Suppressor macrophage treated with lipopolysaccharide for 1 hour (primary cell): ENCODE results near the gene CNGA2.

Source experiments
- DNase-seq, 3 donors: peaks; one replicate each; pipeline ENCODE4 v3.0.0-alpha.2; 2020 to 2022

Gene CNGA2

GRCh38 chrX:151754047-151754429 is 19.5 kb downstream of the CNGA2 start:
- no peak for DNase-seq

- DNase-seq, result no peak
Observed at GRCh38 chrX:151754641-151755215, 20.2 kb downstream of the CNGA2 start.

- no peak for DNase-seq
Observed at GRCh38 chrX:151759041-151759708, 24.6 kb downstream of the CNGA2 start.

- DNase-seq, result no peak
Observed at GRCh38 chrX:151762802-151763201, 28.3 kb downstream of the CNGA2 start.

GRCh38 chrX:151763711-151764110 is 29.2 kb downstream of the CNGA2 start:
- DNase-seq, result no peak

- DNase-seq, result no peak
Observed at GRCh38 chrX:151765026-151765425, 30.5 kb downstream of the CNGA2 start.

GRCh38 chrX:151771726-151772125 is 37.2 kb downstream of the CNGA2 start:
- DNase-seq, result no peak

- no peak for DNase-seq
Observed at GRCh38 chrX:151773434-151773833, 38.9 kb downstream of the CNGA2 start.

- no peak for DNase-seq
Observed at GRCh38 chrX:151774421-151774820, 39.9 kb downstream of the CNGA2 start.

- DNase-seq, result no peak
Observed at GRCh38 chrX:151776181-151776731, 41.7 kb downstream of the CNGA2 start.

- DNase-seq, result no peak
Observed at GRCh38 chrX:151776936-151777335, 42.4 kb downstream of the CNGA2 start.

GRCh38 chrX:151779258-151779657 is 44.7 kb downstream of the CNGA2 start:
- DNase-seq, result no peak

- DNase-seq, result no peak
Observed at GRCh38 chrX:151780621-151781020, 46.1 kb downstream of the CNGA2 start.

GRCh38 chrX:151789179-151789800 is 54.7 kb downstream of the CNGA2 start:
- no peak for DNase-seq

GRCh38 chrX:151790481-151791160 is 56.1 kb downstream of the CNGA2 start:
- no peak for DNase-seq

- no peak for DNase-seq
Observed at GRCh38 chrX:151791961-151792360, 57.4 kb downstream of the CNGA2 start.

GRCh38 chrX:151792505-151792904 is 58.0 kb downstream of the CNGA2 start:
- no peak for DNase-seq

GRCh38 chrX:151793886-151794285 is 59.3 kb downstream of the CNGA2 start:
- DNase-seq, result no peak
